ENCODE data around the gene PKNOX1.

DNA sequence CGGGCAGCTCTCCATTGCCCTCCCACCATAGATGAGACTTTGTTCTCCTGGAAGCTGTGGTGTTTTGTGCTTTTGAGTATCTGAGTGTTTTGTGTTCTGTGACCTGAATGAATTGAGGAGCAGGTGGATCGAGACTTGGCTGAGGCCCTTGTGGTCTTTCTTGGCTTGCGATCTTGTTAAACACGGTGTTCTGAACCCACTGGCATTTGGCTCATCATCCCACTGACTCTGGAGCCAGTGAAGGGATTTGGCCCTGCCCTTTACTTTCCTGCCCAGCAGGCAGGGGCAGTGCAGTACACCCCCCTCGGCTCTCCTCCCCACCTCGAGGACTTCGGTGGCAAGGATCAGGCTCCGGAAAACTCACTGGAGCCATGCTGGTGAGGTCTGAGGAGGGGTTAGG is 30.6 kb downstream of the PKNOX1 start:
- TF ChIP-seq POLR2A (IDR thresholded peaks at IDR 0.05), result no peak
- TF ChIP-seq, protein P1, sequence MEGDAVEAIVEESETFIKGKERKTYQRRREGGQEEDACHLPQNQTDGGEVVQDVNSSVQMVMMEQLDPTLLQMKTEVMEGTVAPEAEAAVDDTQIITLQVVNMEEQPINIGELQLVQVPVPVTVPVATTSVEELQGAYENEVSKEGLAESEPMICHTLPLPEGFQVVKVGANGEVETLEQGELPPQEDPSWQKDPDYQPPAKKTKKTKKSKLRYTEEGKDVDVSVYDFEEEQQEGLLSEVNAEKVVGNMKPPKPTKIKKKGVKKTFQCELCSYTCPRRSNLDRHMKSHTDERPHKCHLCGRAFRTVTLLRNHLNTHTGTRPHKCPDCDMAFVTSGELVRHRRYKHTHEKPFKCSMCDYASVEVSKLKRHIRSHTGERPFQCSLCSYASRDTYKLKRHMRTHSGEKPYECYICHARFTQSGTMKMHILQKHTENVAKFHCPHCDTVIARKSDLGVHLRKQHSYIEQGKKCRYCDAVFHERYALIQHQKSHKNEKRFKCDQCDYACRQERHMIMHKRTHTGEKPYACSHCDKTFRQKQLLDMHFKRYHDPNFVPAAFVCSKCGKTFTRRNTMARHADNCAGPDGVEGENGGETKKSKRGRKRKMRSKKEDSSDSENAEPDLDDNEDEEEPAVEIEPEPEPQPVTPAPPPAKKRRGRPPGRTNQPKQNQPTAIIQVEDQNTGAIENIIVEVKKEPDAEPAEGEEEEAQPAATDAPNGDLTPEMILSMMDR (IDR thresholded peaks at IDR 0.05), result no peak

All from esophagus squamous epithelium (tissue), 4 donors.